HG03108 (cell line): Measurements from ENCODE around the gene MAPK12.

Source experiments
- ATAC-seq: cut with Tn5 transposase; IDR thresholded peaks from one replicate; pipeline ENCODE4 v1.9.1; 2021; ENCODE audit warnings: moderate library complexity; ENCODE audit not compliant: unreplicated experiment

The MAPK12 gene

GRCh38 chr22:50253046-50253915 lies 8.2 kb downstream of the MAPK12 start:
- ATAC-seq, result no peak

- ATAC-seq, result no peak
Measured at GRCh38 chr22:50252082-50253045, 9.1 kb downstream of the MAPK12 start.

GRCh38 chr22:50251477-50252081 lies 9.9 kb downstream of the MAPK12 start:
- ATAC-seq, result no peak

GRCh38 chr22:50250555-50251476 lies 10.7 kb downstream of the MAPK12 start, which contains the start of gene HDAC10:
Gene HDAC10 (minus strand): TSS chr22:50251265. CDS start chr22:50251032, 233 bp downstream.
- peak; percentile 56 for ATAC-seq

GRCh38 chr22:50250249-50250554 lies 11.3 kb downstream of the MAPK12 start:
- no peak for ATAC-seq

GRCh38 chr22:50249341-50250248 lies 11.9 kb downstream of the MAPK12 start:
- ATAC-seq, result no peak

- ATAC-seq, result no peak
Measured at GRCh38 chr22:50248196-50249081, 13.0 kb downstream of the MAPK12 start.

- no peak for ATAC-seq
Measured at GRCh38 chr22:50247748-50248147, 13.7 kb downstream of the MAPK12 start.

- ATAC-seq, result no peak
Measured at GRCh38 chr22:50246242-50247175, 15.0 kb downstream of the MAPK12 start.

GRCh38 chr22:50245214-50246072 lies 16.0 kb downstream of the MAPK12 start:
- no peak for ATAC-seq

- ATAC-seq, result peak; percentile 51
Measured at GRCh38 chr22:50244420-50245213, 16.9 kb downstream of the MAPK12 start, which contains the start of gene TUBGCP6. Gene TUBGCP6 (minus strand): TSS chr22:50245023. CDS start chr22:50244459, 564 bp downstream.

- peak; percentile 3 for ATAC-seq
Measured at GRCh38 chr22:50243685-50244419, 17.6 kb downstream of the MAPK12 start.

GRCh38 chr22:50242406-50242949 lies 19.0 kb downstream of the MAPK12 start:
- ATAC-seq, result no peak

- ATAC-seq, result no peak
Measured at GRCh38 chr22:50238755-50239154, 22.7 kb downstream of the MAPK12 start.
